GM12873 (cell line): ENCODE measurements around the gene ZNF423.

Source experiments
- TF ChIP-seq, protein P1 (sequence below): IDR thresholded peaks from 2 replicates; pipeline ENCODE4 v1.5.1; 2012; ENCODE audit warnings: low read depth, mild to moderate bottlenecking, moderate library complexity, low read length, control low read depth; ENCODE audit not compliant: insufficient read depth; ENCODE audit errors: missing control alignments

The ZNF423 gene

DNA sequence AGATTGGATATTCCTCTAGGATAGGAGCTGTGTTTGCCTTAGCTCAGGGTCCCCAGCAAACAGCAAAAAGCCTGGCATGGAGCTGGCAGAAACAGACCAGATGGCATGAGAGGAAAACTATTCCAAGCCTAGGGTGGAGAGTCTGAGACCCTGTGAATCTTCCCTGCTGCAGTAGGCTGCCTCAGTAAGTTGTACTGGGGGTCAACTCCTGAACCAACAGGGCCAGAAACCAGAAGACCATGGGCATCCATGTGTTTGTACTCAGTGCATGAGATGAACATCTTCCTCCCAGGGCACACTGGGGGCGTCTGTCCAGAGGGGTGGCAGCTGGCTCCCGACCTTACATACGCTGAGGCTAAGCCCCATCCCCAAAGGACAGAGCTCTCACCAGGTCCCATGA is 267.9 kb downstream of the ZNF423 start:
- TF ChIP-seq, protein P1, sequence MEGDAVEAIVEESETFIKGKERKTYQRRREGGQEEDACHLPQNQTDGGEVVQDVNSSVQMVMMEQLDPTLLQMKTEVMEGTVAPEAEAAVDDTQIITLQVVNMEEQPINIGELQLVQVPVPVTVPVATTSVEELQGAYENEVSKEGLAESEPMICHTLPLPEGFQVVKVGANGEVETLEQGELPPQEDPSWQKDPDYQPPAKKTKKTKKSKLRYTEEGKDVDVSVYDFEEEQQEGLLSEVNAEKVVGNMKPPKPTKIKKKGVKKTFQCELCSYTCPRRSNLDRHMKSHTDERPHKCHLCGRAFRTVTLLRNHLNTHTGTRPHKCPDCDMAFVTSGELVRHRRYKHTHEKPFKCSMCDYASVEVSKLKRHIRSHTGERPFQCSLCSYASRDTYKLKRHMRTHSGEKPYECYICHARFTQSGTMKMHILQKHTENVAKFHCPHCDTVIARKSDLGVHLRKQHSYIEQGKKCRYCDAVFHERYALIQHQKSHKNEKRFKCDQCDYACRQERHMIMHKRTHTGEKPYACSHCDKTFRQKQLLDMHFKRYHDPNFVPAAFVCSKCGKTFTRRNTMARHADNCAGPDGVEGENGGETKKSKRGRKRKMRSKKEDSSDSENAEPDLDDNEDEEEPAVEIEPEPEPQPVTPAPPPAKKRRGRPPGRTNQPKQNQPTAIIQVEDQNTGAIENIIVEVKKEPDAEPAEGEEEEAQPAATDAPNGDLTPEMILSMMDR, result no peak

- TF ChIP-seq, protein P1, result no peak
Measured at GRCh38 chr16:49587511-49587910, 268.4 kb downstream of the ZNF423 start.

GRCh38 chr16:49586466-49587450 is 269.2 kb downstream of the ZNF423 start:
- TF ChIP-seq, protein P1, result no peak

DNA sequence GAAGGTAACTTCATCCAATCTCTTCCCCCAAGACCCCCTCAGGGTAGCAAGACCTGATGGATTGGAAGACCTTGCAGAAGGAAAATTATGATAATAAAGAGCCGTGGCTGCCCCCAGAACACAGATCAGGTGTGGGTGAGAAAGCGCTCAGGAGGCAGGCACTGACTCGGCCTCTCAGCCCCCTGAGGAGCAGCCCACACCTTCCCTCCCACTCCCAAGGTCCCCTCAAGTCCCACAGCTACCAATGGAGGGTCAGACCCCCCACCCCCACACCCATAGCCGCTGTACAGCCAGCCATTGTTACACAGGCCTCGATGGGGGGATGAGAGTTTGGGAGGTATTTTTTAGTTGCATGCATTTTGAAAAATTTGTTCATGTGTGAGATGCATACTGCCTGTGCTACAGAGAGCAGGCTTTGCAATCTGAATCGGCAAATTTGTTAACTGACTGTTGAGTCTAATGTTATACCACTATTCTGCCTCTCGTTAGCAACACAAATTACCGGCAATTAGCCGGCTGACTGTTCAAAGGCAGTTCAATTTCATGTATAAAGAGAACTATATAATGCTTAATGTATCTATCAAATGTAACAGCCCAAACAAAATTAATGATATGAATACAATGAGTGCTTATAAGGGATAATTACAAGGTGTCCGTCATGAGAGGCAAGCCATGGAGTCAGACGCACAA is 270.6 kb downstream of the ZNF423 start:
- TF ChIP-seq, protein P1, result no peak

- TF ChIP-seq, protein P1, result no peak
Measured at GRCh38 chr16:49583911-49584310, 272.0 kb downstream of the ZNF423 start.

DNA sequence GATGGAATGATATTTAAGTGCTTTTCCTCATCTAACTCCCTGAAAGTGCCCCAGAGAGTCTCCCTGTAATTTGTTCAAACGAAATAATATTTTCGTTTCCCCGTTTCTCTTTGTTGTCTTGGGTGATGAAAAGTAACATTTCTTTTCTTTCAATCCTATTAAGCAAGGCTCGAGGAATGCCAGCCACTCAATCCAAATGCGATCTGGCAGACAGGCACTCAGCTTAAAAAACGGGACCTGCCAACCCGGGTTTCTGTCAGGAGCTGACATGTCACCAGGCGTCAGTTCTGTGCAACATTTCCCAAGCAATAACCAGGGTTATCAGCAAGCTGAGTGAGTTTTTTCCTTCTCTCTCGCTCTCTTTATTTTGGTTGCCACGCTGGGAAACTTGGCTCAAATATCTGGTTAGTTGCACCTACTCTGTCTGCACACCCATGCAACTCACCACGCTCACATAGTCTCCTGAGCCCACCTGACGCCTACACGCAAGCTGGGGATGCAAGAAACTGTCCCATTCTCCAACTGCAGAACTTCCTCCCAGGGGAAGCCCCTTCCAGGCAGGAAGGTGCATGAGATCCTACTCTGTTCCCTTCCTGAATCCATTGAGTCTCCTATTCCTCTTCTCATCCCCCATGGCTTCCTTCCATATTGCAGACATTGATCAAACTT is 274.1 kb downstream of the ZNF423 start:
- TF ChIP-seq, protein P1, result no peak
